ENCODE results near the gene FOLR2. TPM values are rescaled to one million over a fixed set of nuclear protein-coding genes. Genes with fewer than 3 reads are reported as not detected.

FOLR2 gene
- polyA plus RNA-seq, 1 donor: 31.4 TPM

- no peak for DNase-seq
These were observed 8.3 kb upstream of the FOLR2 start for GRCh38 chr11:72208281-72208680.

- no peak for DNase-seq
These were observed 7.5 kb upstream of the FOLR2 start for GRCh38 chr11:72209101-72209500.

- DNase-seq: no peak
These were observed 1.2 kb downstream of the FOLR2 start for GRCh38 chr11:72217841-72218240.

GRCh38 chr11:72218251-72218745 is 1.7 kb downstream of the FOLR2 start:
- no peak for DNase-seq

- no peak for DNase-seq
These were observed 4.2 kb downstream of the FOLR2 start for GRCh38 chr11:72220696-72221363.

- no peak for DNase-seq
These were observed 4.9 kb downstream of the FOLR2 start for GRCh38 chr11:72221386-72222075.

GRCh38 chr11:72222106-72222891 is 5.7 kb downstream of the FOLR2 start:
- no peak for DNase-seq

- DNase-seq: peak; percentile 93
These were observed 6.5 kb downstream of the FOLR2 start for GRCh38 chr11:72222907-72223614.

- peak; percentile 86 for DNase-seq
These were observed 7.3 kb downstream of the FOLR2 start for GRCh38 chr11:72223615-72224563.

- no peak for DNase-seq
These were observed 8.2 kb downstream of the FOLR2 start, which contains the start of gene INPPL1 for GRCh38 chr11:72224564-72225410. Gene INPPL1, plus strand, starts transcription at chr11:72224767. Its CDS starts 218 bp downstream, at chr11:72224985.

- no peak for DNase-seq
These were observed 8.9 kb downstream of the FOLR2 start for GRCh38 chr11:72225411-72225951.

GRCh38 chr11:72226701-72227100 is 10.1 kb downstream of the FOLR2 start:
- no peak for DNase-seq

- no peak for DNase-seq
These were observed 11.0 kb downstream of the FOLR2 start for GRCh38 chr11:72227316-72228228.

GRCh38 chr11:72228229-72228843 is 11.7 kb downstream of the FOLR2 start:
- no peak for DNase-seq

GRCh38 chr11:72228844-72229231 is 12.2 kb downstream of the FOLR2 start:
- no peak for DNase-seq

GRCh38 chr11:72229336-72229924 is 12.8 kb downstream of the FOLR2 start:
- no peak for DNase-seq

GRCh38 chr11:72229925-72230763 is 13.6 kb downstream of the FOLR2 start:
- no peak for DNase-seq

Measured in hindlimb muscle (tissue), 1 donor.